ENCODE data around the gene TMEM80. TPM values are rescaled to one million over a fixed set of nuclear protein-coding genes. Genes with fewer than 3 reads are reported as not detected.

The TMEM80 gene
- total RNA-seq, 1 donor from 2014 or later: 37.4 TPM

- Mint-ChIP-seq H3K36me3 (no peaks in the 10 kb centered on the region), H3K9me3 (no peaks in the 10 kb centered on the region), H3K4me3 (no peak overlapping the region), H3K4me1 (ENCODE audit: unreplicated experiment) (peaks cover 9% of the 10 kb centered on the region), H3K27ac (peak overlapping the region; percentile 18), H3K27me3 (peaks cover 24% of the 10 kb centered on the region)
- DNase-seq (ENCODE audit: extremely low spot score, unreplicated experiment): peak; percentile 81
- TF ChIP-seq, protein P1, sequence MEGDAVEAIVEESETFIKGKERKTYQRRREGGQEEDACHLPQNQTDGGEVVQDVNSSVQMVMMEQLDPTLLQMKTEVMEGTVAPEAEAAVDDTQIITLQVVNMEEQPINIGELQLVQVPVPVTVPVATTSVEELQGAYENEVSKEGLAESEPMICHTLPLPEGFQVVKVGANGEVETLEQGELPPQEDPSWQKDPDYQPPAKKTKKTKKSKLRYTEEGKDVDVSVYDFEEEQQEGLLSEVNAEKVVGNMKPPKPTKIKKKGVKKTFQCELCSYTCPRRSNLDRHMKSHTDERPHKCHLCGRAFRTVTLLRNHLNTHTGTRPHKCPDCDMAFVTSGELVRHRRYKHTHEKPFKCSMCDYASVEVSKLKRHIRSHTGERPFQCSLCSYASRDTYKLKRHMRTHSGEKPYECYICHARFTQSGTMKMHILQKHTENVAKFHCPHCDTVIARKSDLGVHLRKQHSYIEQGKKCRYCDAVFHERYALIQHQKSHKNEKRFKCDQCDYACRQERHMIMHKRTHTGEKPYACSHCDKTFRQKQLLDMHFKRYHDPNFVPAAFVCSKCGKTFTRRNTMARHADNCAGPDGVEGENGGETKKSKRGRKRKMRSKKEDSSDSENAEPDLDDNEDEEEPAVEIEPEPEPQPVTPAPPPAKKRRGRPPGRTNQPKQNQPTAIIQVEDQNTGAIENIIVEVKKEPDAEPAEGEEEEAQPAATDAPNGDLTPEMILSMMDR (conservative IDR thresholded peaks at IDR 0.05): no peak
Measured at GRCh38 chr11:726278-727220, 30.9 kb downstream of the TMEM80 start.

DNA sequence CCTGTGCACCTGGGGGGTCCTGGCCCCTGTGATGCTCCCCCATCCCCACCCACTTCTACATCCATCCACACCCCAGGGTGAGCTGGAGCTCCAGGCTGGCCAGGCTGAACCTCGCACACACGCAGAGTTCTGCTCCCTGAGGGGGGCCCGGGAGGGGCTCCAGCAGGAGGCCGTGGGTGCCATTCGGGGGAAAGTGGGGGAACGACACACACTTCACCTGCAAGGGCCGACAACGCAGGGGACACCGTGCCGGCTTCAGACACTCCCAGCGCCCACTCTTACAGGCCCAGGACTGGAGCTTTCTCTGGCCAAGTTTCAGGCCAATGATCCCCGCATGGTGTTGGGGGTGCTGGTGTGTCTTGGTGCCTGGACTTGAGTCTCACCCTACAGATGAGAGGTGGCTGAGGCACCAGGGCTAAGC, 31.7 kb downstream of the TMEM80 start:
- Mint-ChIP-seq H3K9me3 (no peaks in the 10 kb centered on the region), H3K4me1 (ENCODE audit: unreplicated experiment) (peaks cover 9% of the 10 kb centered on the region), H3K4me3 (no peak overlapping the region), H3K27me3 (peaks cover 24% of the 10 kb centered on the region), H3K36me3 (no peaks in the 10 kb centered on the region), H3K27ac (peak overlapping the region; percentile 18)
- no peak for DNase-seq (ENCODE audit: extremely low spot score, unreplicated experiment)
- TF ChIP-seq, protein P1 (conservative IDR thresholded peaks at IDR 0.05): no peak

DNA sequence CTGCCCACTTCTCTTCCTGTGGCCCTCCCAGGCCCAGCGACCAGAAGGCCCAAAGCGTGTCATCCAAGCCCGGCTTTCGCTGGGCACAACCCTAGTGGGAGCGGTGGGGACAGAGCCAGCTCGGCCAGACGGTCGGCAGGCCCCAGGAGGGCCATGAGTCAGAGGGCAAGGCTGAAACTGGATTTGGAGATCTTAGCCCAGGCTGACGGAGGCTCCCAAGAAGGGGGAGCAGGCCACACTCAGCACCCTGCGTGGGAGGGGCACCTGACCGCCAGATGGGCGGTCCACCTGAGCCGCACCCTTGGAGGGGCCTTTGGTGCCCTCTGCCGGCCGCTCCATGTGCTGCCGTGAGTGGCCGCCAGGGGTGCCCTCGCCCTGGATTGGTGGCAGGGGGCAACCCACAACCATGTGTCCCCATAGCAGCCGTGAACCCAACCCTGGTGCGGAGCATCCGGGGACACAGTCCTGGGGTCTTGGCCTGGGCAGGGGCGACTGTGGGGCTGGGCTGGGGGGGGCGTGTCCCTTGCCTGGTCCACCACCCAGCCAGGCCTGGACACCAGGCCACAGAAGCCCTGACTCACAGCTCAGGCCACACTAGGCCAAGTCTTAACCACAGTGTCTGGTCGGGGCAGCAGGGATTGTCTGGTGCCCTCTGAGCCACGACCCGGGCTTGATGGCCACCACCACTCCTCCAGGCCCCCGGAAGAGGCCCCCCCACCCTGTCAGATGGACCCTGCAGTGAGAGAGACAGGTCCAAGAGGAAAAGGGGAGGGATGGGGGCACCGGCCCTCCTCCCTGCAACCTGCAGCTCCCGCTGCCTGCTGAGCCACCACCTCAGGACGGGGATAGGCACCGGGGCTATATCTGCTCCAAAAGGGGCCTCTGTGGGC, 32.5 kb downstream of the TMEM80 start:
- Mint-ChIP-seq H3K4me1 (ENCODE audit: unreplicated experiment) (peaks cover 7% of the 10 kb centered on the region), H3K27ac (peak overlapping the region; percentile 18), H3K36me3 (no peaks in the 10 kb centered on the region), H3K27me3 (peaks cover 23% of the 10 kb centered on the region), H3K4me3 (no peak overlapping the region), H3K9me3 (no peaks in the 10 kb centered on the region)
- DNase-seq (ENCODE audit: extremely low spot score, unreplicated experiment): peak; percentile 88
- TF ChIP-seq, protein P1 (conservative IDR thresholded peaks at IDR 0.05): peak; percentile 96

- Mint-ChIP-seq H3K27me3 (peaks cover 17% of the 10 kb centered on the region), H3K36me3 (no peaks in the 10 kb centered on the region), H3K27ac (no peak overlapping the region), H3K4me1 (ENCODE audit: unreplicated experiment) (peaks cover 4% of the 10 kb centered on the region), H3K9me3 (no peaks in the 10 kb centered on the region), H3K4me3 (no peak overlapping the region)
- DNase-seq (ENCODE audit: extremely low spot score, unreplicated experiment): no peak
- TF ChIP-seq, protein P1 (conservative IDR thresholded peaks at IDR 0.05): no peak
Measured at GRCh38 chr11:728901-729491, 33.4 kb downstream of the TMEM80 start.

- peak overlapping the region; percentile 22 for H3K4me3 Mint-ChIP-seq
- H3K27me3 Mint-ChIP-seq: peaks cover 14% of the 10 kb centered on the region
- DNase-seq (ENCODE audit: extremely low spot score, unreplicated experiment): no peak
- H3K4me1 Mint-ChIP-seq (ENCODE audit: unreplicated experiment): peaks cover 4% of the 10 kb centered on the region
- H3K36me3 Mint-ChIP-seq: no peaks in the 10 kb centered on the region
- H3K9me3 Mint-ChIP-seq: no peaks in the 10 kb centered on the region
- TF ChIP-seq, protein P1 (conservative IDR thresholded peaks at IDR 0.05): no peak
- H3K27ac Mint-ChIP-seq: peak overlapping the region; percentile 75
Measured at GRCh38 chr11:729492-730074, 34.0 kb downstream of the TMEM80 start.
